ENCODE measurements around the gene TTC7B. TPM values are rescaled to one million over a fixed set of nuclear protein-coding genes. Genes with fewer than 3 reads are reported as not detected.
A peak's percentile ranks its signal among the peaks of the same experiment; 100 is the strongest.

The TTC7B gene
- total RNA-seq, 1 experiment from 2014 or later = 18.0 TPM

GRCh38 chr14:90741682-90741946, 74.6 kb downstream of the TTC7B start:
- no peak for DNase-seq (ENCODE audit: low read depth)

GRCh38 chr14:90740946-90741681, 75.1 kb downstream of the TTC7B start:
- DNase-seq (ENCODE audit: low read depth) = no peak

GRCh38 chr14:90740081-90740480, 76.1 kb downstream of the TTC7B start:
- no peak for DNase-seq (ENCODE audit: low read depth)

DNA sequence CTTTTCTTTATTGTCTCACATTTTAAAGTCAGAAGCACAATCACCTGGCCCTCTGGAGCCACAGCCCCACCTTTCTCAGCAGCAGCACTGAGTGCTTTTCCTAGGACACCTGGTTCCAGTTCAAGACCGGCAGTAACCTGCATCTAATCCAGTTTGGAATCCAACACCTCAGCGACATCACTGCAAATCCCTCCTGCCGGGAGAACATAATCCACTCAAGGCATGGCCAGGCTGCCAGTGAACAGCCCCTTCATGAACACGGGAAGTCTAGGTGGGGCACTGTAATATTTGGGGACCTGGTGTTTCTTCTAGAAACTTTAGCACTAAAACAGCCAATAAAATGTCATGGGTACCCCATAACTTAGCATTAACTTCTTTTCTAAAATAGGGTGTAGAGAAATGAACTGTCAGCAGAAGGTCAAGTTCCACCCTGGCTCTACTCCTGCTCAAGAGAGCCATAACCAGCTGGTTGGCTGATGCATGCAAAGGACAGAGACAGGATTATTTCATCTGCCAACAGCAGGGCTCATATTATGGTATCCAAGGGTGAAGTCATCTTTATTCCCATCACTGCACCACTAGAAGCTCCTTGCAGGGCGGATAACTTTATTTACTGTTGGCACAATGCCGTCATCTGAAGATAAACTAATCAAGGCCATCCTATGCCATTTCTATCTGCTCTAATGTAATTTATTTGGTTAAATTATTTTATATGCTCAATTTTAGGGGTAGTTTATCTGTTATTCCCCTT, 76.7 kb downstream of the TTC7B start:
- no peak for DNase-seq (ENCODE audit: low read depth)

- DNase-seq (ENCODE audit: low read depth) = no peak
Observed at GRCh38 chr14:90733139-90733808, 83.0 kb downstream of the TTC7B start.

GRCh38 chr14:90732718-90733117, 83.5 kb downstream of the TTC7B start:
- DNase-seq (ENCODE audit: low read depth) = no peak

DNA sequence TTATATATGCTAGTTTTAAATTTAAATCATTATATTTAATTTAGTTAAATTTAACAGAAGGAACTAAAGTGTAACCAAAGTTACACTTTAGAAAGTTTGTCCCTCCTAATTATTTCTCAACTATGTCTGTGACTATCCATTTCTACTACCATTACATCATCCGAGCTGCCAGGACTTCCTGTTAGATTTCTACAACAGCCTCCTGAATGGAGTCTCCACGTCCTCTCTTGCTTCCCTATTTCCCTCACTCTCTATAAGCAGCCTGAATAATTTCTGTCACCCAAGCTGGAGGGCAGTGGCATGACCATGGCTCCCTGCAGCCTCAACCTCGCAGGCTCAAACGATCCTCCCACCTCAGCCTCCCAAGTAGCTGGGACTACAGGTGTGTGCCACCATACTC, 84.1 kb downstream of the TTC7B start:
- DNase-seq (ENCODE audit: low read depth) = no peak

GRCh38 chr14:90731487-90731886, 84.7 kb downstream of the TTC7B start:
- DNase-seq (ENCODE audit: low read depth) = no peak

GRCh38 chr14:90730206-90730766, 85.9 kb downstream of the TTC7B start:
- DNase-seq (ENCODE audit: low read depth) = no peak

GRCh38 chr14:90728951-90729350, 87.3 kb downstream of the TTC7B start:
- DNase-seq (ENCODE audit: low read depth) = no peak

DNA sequence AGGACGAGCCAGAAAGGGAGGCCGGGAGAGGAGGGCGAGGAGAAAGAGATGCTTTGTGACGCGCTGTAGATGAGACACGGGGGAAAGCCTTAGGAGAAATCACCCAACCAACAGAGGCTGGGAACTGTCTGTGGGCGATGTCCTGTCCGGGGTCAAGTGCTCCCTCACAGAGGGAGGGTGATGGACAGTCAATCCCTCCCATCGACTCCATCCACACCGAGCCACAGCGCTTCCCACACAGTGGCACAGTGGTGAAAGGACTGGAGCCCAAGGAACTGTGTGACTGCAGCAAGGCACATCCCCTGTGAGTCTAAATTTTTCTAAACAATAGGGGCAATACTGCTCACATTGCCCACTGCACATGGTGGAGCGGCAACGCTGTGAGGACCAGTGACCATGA, 89.1 kb downstream of the TTC7B start:
- DNase-seq (ENCODE audit: low read depth) = no peak

DNA sequence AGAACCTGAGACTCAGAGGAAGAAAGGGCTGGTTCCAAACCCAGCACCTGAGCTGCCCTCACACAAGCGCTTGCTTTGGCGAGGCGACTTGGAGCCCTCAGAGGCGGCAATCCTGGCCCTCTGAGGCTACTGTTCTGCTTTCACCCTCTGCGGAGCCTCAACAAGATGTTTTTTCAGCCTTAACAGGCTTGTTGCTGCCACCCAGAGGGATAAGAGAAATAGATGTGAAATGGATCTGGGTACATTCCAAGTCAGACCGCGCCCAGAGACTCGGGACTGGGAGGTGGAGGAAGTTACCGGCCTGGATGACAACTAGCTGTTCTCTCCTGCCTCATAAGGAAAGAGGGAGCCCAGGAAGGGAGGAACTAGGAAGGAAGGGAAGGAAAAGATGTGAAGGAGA, 89.6 kb downstream of the TTC7B start:
- no peak for DNase-seq (ENCODE audit: low read depth)

- DNase-seq (ENCODE audit: low read depth) = no peak
Observed at GRCh38 chr14:90724866-90725265, 91.4 kb downstream of the TTC7B start.

- no peak for DNase-seq (ENCODE audit: low read depth)
Observed at GRCh38 chr14:90722590-90722989, 93.6 kb downstream of the TTC7B start.

DNA sequence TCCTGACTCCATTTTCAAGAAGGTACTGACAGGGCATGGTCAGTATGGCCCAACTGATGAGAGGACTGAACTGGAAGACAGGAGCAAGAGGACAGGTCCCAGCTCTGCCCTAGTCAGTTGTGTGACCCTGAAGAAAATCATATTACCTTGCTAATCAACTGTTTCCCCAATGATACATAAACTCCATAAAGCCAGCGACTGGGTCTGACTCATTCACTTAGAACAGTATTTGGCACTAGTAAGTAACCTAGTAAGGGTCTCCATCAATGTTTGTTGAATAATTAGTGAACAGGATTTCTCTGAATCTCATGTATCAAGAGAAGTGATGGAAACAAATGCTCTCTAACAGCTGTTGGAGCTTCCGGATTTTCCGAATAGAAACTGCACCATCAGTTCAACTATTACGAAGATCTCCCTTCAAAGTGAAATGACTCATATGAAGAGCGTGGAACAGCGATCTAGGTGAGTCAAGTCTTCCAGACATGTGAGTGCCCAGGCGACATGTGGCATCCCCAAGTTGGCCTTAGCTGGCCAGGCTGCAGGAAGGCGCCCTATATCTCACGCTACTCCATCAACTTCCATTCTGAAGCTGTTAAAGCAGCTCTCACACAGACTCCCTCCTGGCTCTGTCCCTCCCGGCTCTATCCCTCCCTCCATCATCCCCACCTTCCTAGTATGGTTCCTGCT, 94.5 kb downstream of the TTC7B start:
- peak; percentile 42 for DNase-seq (ENCODE audit: low read depth)

- DNase-seq (ENCODE audit: low read depth) = no peak
Observed at GRCh38 chr14:90720832-90721231, 95.4 kb downstream of the TTC7B start.

GRCh38 chr14:90720336-90720735, 95.9 kb downstream of the TTC7B start:
- DNase-seq (ENCODE audit: low read depth) = no peak

- DNase-seq (ENCODE audit: low read depth) = no peak
Observed at GRCh38 chr14:90717916-90718315, 98.3 kb downstream of the TTC7B start.

DNA sequence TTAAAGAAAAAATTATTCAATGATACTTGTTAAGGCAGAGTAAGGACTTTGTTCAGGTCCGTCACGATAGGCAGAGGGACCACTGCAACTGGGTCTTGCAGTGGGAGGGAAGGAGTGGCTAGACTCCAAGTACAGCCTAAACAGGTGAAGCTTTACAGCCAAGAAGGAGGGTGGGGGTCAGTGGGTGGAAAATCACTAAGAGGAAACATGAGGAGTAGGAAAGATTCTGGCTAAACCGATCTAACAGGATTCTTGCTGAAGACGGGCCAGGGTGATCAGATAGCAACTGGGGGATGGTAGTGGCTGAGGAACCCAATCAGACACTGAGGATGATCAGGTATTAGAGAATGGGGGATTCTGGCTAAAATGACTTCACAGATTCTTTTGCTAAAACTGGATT, 100.2 kb downstream of the TTC7B start:
- DNase-seq (ENCODE audit: low read depth) = no peak

DNA sequence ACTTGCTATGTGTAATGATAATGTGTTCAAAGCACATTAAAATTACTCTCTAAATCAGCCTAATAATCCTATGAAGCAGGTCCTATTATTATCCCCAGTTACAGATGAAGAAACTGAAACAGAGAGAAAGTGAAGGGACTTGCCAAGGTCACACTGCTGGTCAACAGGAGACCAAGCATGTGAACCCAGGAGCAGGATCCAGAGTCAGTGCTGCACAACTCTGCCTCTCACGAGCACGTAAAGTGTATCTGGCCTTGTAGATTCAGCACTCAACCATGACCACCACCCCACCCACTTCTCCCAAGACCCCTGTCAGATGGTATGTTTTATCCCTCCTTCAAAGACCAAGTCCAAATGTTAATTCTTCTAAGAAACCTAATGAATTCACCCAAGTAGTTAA, 100.7 kb downstream of the TTC7B start:
- no peak for DNase-seq (ENCODE audit: low read depth)

GRCh38 chr14:90714811-90715210, 101.4 kb downstream of the TTC7B start:
- DNase-seq (ENCODE audit: low read depth) = no peak

DNA sequence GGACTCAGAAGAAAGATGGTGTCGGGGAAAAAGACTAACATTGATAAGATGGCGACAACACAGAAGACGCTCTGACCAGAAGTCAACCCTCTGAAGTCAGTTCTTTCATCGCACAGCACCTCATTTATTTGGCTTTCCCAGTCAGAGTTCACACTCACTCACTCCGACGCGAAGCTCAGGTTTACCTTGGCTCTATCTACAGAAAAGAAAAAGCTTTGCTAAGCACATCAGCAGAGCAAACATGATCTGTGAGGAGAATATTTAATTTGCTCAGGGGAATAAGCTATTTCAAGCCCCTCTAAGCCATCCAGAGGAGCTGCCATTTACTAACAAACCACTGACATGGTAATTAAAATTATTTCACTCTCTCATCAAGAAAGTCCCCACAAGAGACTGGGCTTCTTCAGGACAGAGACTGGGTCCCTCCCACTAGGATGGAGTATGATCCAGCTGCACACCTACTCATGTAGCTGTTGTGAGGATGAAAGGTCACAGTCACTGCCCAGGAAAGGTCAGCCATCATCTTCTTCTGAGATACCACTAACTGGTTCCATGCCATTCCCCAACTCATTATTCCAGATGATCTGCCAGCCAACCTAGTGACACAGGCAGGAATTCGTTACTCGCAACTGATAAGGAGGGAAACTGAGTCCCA, 111.4 kb downstream of the TTC7B start:
- DNase-seq (ENCODE audit: low read depth) = no peak
